NCI-H1048 (cell line): ENCODE data around the gene SIGLEC15.
"Not testable (repeated sequence)": the region's sequence is repeated elsewhere in the genome, so short reads cannot be mapped to it uniquely, and the experiment has no call there.

Experiments
- DNase-seq: peaks from one replicate; lab custom pipeline; 2025; lab: John Stamatoyannopoulos, UW

The SIGLEC15 gene, protein sequence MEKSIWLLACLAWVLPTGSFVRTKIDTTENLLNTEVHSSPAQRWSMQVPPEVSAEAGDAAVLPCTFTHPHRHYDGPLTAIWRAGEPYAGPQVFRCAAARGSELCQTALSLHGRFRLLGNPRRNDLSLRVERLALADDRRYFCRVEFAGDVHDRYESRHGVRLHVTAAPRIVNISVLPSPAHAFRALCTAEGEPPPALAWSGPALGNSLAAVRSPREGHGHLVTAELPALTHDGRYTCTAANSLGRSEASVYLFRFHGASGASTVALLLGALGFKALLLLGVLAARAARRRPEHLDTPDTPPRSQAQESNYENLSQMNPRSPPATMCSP

DNA sequence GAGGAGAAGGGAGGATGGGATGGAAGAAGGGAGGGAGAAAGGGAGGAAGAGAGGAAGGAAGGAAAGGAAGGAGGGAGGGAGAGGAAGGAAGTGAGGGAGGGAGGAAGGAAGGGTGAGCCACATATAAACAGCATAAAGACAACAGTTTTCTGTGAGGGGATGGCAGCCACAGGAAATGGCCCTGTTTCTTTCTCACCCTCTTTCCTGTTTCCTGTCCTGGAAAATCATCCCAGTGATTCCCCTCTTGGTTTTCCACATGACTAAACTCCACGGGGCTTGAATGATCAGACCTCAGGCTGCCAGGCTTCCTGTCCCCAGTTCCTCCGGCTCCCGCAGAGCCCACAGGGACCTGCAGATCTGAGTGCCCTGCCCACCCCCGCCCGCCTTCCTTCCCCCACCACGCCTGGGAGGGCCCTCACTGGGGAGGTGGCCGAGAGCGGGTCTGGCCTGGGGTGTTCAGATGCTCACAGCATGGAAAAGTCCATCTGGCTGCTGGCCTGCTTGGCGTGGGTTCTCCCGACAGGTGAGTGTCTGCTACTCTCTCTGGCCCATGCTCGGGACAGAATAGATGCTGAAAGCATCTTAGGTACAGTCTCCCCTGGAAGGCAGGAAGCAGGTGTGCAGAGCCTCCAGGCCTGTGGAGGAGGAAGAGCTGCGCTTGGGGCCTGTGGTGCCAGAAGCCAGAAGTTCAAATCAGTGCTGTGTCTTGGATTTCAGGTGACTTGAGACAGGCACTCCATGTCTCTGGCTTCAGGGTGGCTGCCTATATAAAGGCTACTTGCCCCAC, at the start of gene SIGLEC15:
TSS of gene SIGLEC15 (plus strand) at position 418 of the 787 bp plus-strand sequence. CDS start at position 472, 54 bp downstream.
- no peak for DNase-seq

DNA sequence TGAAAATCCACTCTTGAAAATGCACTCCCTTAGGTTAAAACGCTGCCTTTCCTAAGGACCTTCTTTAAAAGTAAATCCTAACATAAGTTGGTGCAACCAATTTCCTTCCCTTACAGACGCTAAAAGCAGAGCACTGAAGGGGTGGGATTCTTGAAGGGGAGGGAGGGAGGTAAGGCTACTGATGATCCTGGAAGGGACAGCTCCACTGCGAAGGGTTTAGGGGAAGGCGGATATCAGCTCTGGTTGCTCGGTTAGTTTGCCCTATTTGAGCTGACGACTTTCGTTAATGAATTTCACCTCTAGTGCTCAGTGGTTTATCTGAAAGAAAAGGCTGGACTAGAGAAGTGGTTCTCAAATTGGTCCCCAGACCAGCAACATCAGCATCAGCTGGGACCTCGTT, 49.7 kb upstream of the SIGLEC15 start:
- no peak for DNase-seq

DNA sequence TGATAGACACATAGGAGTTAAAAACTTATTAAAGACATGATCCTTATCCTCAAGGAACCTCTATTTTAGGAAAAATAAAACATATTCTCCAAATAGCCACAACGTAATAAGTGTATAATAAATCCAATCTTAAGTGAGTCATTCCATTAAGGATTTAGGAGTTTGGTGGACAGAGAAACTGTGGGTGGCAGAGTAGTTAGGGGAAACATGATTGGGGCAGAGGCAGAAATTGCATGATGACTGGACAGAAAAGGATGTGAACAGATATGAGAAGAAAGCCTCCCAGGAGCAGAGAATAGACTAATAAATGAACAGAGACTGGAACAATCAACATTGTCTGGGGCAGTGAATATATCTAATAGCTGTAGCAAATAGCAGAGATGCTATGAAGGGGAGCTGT, 48.1 kb upstream of the SIGLEC15 start:
- no peak for DNase-seq

DNA sequence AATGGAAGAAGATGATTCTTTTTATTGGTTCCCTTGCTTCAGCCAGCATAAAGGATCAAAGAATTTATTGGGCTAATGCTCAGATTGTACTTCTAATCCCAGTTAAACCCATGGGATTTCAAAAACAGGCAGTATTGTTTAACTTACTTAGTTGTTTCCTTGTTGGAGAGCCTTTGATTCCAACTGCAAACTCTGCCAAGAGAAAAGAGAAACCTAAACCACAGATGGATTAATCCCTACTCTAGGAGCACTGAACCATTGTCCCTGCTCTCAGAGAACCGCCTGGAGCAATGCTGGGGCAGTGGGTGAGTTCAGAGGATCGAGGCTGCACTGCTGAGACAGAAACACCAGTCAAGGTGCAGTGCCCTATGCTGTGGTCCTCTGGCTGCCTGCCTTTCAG, 44.9 kb upstream of the SIGLEC15 start:
- DNase-seq: no peak

DNA sequence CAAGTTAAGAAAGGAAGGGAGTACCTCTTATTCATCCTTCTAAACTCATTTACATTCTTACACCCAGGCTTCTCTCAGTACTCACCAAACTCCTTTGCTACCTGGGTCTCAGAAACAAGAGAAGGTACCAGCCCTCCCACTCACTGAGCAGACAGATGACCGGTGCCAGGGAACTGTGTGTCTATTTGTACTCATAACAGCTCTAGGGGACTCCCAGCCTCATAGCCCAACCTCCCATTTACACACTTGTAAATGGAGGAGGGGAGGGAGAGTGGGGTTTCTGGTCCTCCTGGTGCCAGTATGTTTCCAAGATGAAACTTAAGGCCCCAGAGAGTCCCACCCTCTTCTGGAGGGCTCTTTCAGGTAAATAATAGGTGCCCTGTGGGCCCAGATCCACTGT, 42.8 kb upstream of the SIGLEC15 start:
- DNase-seq: no peak

DNA sequence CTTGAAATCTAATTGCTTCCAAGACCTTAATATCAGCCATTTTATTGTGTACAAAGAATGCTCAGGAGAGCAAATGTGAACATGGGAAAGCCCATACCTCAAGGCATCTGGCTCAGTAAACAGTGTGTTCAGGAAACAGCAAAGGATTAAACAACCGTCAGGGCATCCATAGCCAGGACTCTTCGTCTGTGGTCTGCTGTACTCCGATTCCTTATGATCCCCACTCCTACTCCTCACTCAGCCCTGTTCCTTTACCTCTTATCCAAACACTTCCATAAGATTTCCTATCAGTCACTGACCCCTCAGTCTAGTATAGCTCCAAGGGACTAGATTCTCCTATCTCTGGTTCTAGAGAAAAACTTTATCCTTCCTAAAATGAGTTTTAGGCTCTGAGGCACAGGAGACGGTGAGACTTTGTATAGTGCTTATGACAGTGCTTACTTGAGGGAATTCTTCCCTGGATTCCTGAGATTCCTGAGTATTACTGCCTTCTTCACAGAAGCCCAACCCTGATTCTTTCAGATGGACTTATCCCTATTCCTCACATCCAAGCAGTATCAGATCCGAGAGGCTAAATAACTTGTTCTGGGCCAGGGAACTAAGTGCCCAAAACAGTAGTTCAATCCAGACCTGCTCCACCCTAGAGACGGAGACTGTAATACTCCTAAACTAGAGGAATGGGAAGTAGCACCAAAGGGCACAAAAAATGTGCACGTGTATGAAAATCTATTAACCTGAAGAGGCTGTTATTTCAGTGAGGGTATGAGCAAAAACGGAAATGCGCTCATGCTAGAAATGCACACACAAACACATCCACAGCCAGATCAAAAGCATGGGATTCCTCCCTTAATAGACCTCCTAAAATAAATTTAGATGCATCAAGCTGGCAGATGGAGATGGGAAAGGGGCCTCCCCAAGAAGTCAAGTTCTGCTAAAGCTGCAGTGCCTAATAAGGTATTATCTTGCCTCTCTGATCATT, 42.1 kb upstream of the SIGLEC15 start:
- no peak for DNase-seq

DNA sequence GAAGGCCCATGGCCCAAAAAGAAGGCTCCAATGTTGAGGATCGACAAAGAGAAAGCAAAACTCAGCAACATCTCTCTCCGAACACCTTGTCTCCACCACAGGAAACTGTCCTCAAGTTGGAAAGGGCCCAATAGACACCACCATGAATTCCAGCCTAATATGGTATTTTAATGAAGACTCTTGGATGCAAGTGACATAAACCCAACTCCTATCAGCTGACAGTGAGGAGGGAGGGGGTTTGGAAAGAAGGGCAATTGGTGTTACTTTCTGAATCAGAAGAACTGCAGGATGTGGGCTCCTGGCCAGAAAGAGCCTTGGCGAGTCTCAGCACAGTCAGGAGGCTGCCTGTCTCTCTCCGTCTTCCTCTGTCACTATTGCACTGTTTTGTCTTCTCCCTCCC, 40.3 kb upstream of the SIGLEC15 start:
- no peak for DNase-seq

DNA sequence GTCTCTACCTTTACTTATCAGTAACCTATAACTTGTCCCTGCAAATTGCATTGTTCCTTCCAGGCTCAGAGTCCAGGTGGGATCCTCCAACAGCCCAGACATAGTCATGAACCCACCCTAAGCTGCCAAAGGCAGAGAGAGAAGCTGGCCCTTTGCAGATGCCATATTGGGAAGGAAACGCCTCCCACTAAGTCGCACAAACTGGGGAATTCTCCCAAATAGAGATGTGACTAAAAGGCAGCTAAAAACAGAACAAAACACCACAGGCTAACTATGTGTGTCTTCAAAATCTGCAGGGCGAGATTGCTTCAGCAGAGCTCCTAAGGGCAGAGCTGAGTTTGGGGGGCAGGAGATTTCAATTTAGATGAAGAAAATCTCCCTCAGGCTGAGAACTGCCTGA, 38.5 kb upstream of the SIGLEC15 start:
- no peak for DNase-seq

DNA sequence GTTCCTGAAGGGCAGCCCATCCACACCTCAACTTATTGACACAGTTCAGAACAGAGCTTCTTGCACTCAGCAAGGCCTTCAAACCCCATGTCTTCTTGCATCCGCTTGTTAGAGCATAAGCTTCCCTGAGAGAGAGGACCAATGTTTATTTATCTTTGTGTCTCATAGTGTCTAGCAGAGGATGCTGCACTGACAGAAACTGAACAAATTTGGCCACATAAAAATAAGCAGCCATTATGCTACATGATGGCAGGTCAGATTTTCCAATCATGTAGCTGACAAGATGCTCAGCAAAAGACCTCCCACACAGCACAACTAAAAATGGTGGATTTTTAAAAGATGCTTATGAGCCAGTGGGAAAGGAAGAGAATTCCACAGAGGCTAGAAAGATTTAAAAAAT, 38.1 kb upstream of the SIGLEC15 start:
- DNase-seq: no peak

DNA sequence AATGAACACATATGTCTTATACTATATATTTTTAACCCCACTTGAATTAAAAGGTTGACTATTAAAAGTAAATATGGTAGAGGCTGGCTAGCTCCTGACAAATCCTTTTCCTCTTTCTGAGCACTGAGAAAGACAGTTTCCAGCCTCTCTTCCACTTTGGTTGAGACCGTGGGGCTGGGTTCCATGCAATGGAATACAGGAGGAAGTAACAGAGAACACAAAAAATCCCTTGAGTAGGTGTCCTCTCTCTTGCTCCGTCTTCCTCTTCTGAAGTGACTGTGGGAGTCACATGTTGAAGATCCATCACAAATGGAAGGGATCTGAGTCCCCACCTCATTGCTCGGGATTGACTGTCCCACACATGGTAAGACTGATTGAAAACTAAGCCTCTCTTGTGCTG, 36.6 kb upstream of the SIGLEC15 start:
- DNase-seq: no peak

DNA sequence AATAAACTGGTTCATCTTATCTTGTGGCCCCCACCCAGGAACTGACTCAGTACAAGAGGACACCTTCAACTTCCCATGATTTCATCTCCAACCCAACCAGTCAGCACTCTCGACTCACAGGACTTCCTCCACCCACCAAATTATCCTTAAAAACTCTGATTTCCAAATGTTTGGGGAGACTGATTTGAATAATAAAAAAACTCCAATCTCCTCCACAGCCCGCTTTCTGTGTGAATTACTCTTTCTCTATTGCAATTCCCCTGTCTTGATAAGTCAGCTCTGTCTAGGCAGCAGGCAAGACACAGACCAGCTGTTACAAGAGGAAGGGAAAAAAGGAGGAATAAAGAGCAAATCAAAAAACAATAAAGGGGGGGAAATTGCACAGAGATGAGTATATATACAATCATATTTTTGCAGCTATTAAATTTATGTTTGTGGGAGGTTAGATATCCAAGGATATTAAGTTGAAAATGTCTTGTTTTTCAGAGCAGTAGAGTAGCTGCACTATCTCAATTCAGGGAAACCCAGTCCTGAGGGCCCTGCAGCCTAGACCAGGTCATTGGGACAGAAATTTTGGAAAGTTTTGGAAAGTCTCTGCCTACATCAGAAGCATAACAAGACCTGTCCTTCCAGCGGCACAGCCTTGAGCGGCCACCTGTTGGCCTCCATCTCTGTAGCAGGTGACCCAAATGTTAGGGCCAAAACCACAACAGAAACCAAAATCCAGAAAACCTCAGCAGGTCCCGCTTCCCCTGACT, 32.8 kb upstream of the SIGLEC15 start:
- no peak for DNase-seq

DNA sequence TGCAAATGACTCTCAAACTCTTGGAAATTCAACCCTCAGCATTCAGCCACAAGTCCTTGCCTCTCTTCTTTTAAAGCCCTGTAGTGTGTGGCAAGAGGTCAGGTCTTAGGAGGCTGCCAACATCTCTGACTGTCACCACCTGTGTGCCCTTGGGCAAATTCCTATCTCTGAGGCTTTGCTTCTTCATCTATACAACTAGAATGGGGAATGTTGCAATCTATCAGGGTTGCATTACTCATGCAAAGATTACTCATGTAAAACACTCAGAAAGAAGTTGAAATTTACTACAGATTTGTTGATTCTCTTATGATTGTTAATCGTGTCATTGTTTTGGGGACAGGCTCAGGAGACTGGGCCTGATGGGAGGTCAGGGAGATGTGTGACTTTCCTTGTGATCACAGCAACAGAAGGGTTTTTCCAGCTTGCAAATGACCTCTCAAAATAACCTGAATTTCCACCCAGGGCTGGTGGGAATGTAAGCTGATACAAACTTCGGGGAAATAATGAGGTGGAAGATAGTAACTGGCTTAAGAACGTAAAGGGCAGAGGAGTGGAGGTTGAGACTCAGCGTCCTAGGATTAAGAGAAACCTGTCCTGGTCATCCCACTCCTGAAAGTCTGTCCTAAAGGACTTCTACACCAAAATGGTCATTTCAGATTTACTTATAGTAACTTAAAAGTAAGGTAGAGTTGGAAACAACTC, 32.1 kb upstream of the SIGLEC15 start:
- no peak for DNase-seq

DNA sequence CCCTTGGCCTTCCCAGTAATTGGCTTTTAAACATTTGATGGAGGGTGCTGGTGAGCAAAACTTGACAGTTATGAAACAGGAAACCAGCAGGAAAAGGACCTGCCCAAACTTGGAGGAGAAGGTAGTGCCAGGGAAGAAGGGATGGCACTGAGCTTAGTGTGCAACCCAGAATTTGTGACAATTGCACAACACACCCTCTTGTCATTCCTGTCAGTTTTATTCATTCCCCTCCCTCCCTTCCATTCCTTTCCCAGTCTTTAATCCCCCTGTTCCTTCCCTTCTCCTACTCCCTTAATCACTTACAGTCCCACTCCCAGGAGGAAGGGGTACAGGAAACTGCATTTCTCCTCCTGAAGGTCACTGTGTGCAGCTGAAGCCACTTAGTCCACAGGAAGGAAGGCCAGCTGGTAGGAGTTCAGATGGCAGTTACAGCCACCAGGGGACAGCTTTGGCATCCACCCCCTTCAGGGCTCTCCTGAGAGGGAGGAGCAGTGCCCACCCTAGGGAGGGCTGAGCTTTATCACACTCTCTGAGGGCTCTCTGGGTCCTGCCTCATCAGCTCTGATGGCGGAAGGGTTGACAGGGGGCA, 24.0 kb upstream of the SIGLEC15 start:
- no peak for DNase-seq

DNA sequence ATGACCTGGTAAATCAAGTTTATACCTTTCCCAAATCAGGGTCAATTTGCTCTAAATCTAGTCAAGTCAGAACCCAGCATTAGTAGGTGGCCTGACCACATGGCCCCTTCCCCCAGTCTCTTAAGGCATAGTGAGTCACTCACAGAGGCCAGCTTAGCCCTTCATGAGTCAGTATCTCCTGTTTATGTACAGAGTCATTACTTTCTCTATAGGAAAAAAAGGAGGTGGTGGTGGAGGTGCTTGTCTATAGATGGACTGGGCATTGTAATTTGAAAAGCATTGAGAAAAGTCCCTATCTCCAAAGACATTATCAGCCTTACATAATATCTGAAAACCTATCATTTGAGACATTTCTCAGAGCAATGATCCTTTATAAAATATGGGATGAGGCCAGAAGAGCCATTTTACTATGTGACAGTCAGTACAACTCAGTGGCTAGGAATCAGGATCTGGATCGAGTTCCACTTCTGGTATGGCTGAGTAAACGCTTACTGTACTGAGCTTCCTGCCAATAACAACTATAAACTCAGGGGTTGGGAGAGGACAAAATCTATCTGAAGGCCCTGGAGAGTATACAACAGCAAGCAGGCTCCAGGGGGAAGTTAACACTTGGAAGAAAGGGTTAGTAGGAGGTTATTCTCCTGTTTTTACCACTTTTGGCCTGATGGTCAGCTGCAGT, 22.5 kb upstream of the SIGLEC15 start:
- DNase-seq: no peak

DNA sequence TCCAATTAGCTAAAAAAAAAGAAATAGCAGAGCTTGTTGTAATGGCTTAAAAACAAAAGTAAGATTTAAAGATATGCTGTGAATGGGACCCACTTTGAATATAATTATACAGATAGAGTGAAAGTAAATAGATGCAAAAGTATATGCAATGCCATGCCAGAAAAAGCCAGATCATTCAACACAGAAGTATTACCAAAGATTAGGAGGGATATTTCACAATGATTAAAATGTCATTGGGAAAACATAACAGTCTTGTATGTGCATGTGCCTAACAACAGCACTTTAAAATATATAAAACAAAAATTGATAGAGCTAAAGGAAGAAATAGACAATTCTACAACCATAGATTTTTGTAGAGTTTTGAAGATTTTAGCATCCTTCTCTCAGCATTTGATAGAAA, 19.9 kb upstream of the SIGLEC15 start:
- DNase-seq: no peak

DNA sequence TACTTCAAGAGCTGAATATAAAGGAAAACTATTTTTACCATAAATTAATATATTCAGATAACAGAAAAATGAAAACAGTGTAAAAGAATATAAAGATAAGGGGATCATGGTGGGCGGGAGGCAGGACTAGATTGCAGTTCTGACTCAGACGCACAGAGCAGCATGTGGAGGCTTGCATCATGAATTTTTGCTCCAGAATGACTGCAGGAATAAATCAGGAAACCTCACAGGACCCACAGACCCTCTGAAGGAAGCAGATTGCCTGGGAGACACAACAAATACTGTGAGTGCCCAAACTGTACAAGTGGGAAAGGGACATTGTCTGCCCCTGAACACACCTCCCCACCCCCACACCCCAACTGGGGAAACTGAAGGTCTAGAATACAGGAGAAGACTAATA, 19.2 kb upstream of the SIGLEC15 start:
- no peak for DNase-seq

DNA sequence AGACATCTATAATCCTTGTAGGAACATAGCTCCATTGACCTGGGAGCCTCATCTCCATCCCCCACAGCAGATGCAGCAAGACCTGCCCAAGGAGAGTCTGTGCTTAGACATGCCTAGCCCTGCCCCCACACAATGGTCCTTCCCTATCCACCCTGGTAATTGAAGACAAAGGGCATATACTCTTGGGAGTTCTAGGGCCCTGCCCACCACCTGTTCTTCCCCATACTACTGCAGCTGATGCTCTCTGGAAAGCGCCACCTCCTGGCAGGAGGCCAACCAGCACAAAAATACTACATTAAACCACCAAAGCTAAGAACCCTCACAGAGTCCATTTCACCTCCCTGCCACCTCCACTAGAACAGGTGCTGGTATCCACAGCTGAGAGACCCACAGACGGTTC, 18.3 kb upstream of the SIGLEC15 start:
- DNase-seq: not testable (repeated sequence)

DNA sequence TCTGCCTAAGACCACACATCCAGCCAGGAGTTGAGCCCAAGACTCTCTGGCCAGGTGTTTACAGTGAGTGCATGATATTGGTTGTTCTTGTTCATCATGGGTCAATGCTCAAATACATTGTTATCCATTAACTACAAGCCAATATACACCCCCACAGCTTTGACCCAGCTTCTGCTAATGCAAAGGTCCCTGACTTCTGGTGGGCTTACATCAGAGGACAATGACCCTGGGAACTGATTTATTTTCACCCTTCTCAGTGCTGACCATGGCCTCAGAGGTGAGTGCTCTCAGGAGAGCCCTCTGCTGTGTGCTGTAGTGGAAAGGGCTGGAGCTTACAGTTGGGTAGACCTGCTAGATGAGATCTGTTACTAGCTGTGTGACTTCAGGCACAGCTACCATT, 10.7 kb upstream of the SIGLEC15 start:
- not testable (repeated sequence) for DNase-seq

DNA sequence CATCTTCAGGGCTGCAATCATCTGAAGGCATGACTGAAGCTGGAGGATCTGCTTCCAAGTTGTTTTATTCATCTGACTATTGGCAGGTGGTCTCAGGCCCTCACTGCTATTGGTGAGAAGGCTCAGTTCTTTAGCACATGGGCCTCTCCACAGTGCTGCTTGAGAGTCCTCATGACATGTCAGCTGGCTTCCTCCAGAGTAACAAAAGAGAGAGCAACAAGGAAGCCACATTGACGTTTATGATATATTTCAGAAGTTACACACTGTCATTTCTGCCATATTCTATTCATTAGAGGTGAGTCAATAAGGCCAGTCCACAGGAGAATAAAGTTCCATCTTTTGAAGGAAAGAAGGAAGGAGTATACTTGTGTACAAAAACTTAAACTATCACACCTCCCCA, 7.9 kb upstream of the SIGLEC15 start:
- no peak for DNase-seq

DNA sequence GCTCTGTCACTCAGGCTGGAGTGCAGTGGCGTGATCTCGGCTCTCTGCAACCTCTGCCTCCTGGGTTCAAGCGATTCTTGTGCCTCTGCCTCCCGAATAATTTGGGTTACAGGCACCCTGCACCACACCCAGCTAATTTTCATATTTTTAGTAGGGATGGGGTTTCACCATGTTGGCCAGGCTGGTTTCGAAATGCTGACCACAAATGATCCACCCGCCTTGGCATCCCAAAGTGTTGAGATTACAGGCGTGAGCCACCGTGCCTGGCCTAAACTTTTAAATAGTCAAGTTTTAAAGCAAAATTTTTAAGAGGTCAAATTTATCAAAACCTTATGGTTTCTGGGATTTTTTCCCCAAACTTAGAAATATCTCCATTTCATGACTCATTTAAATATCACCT, 6.7 kb upstream of the SIGLEC15 start:
- not testable (repeated sequence) for DNase-seq
